Epidermal melanocyte (primary cell): ENCODE data around the gene WASL.
"Not testable (repeated sequence)": the region's sequence is repeated elsewhere in the genome, so short reads cannot be mapped to it uniquely, and the experiment has no call there.

Experiments
- DNase-seq: peaks from one replicate; pipeline ENCODE4 v3.0.0; 2011; ENCODE audit warnings: low spot score; ENCODE audit not compliant: insufficient read length

The WASL gene

GRCh38 chr7:123769371-123769770, 20.6 kb upstream of the WASL start:
- no peak for DNase-seq

- no peak for DNase-seq
Measured at GRCh38 chr7:123768493-123768892, 19.7 kb upstream of the WASL start.

DNA sequence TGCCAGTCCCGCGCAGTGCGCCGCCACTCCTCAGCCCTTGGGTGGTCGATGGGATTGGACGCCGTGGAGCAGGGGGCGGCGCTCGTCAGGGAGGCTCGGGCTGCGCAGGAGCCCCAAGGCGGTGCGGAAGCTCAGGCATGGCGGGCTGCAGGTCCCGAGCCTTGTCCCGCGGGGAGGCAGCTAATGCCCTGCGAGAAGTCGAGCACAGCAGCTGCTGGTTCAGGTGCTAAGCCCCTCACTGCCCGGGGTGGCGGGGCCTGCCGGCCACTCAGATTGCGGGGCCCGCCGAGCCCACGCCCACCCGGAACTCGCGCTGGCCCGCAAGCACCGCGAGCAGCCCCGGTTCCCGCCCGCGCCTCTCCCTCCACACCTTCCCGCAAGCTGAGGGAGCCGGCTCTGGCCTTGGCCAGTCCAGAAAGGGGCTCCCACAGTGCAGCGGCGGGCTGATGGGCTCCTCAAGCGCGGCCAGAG, 14.4 kb upstream of the WASL start:
- no peak for DNase-seq

GRCh38 chr7:123761729-123762128, 12.9 kb upstream of the WASL start:
- no peak for DNase-seq

GRCh38 chr7:123757095-123757494, 8.3 kb upstream of the WASL start:
- DNase-seq = no peak

DNA sequence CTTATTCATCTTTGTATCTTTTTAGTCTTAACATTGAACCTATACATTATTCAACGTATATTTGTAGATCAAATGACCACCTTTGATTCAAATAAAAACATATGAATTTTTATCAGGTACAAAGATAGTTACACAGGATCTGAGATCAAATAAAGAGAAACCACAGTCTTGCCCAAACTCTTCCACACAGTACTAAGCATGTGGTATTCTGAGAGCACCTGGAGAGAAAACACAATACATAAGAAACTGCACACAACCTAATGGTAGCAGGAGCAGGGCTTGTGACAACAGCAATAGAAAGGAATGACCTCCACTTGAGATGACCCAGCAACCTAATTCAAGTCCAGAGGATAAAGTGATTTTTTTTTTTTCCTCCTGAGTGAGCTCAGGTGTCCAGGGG, 6.5 kb upstream of the WASL start:
- DNase-seq = no peak

DNA sequence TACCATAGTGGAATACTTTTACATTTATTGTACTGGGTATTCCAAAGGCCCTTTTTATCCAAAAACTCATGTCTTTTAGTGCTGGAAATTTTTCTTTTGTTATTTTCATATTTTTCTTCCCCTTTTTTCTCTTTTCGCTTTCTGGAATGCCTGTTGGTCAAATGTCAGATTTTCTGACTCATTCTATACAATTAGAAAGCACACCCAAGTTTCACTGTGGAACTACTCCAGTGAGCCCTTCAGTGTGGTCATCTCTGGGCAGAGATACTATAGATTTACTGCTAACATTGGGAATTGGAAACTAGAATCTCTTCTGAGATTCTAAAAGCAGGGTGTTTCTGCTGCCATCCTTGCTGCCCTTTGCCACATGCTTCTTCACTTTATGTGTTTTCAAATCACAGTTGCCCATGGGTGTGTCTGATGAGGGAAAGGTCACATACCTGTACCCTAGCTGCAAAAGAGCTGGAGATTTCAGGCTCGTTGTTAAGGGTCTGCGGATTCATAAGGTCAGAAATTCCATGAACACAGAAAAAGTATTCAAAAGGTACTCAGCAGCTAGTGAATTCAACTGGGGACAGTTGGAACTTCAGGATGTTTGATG, 5.6 kb upstream of the WASL start:
- DNase-seq = no peak

DNA sequence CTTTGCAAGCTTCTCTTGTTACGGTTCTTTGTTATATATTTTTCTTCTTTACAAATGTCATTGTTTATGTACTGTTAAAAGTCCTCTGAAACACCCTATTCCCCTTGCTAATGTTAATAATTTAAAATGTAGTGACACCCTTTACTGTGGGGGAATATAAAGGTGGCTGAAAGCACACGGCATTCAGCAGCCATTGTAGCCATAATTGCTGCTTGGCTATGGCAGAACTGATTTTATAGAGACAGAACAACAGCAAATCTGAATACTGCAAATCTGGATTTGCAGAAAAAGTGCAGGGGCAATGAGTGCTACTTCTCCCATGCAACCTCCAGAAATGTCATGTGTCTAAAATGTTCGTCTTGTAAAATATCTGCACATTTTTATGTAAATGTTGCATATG, 3.7 kb upstream of the WASL start:
- DNase-seq = no peak

DNA sequence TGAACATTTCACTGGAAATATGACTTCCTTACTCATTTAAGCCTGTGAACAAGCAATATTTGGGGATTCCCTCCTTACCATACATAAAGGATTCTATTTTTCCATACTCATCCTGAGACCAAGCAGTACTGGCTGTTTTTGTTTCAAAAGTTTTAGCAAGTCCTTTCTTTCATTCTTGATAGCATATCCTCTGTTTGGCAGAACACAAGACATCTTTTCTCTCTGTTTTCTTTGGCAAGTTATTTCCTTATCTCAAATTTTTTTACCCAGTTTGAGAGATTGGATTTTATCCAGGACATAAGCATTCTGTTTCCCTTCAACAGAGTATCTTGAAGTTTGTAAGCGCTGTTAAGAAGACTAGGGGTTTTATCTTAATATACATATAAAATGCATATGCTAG, 3.0 kb upstream of the WASL start:
- DNase-seq = no peak

DNA sequence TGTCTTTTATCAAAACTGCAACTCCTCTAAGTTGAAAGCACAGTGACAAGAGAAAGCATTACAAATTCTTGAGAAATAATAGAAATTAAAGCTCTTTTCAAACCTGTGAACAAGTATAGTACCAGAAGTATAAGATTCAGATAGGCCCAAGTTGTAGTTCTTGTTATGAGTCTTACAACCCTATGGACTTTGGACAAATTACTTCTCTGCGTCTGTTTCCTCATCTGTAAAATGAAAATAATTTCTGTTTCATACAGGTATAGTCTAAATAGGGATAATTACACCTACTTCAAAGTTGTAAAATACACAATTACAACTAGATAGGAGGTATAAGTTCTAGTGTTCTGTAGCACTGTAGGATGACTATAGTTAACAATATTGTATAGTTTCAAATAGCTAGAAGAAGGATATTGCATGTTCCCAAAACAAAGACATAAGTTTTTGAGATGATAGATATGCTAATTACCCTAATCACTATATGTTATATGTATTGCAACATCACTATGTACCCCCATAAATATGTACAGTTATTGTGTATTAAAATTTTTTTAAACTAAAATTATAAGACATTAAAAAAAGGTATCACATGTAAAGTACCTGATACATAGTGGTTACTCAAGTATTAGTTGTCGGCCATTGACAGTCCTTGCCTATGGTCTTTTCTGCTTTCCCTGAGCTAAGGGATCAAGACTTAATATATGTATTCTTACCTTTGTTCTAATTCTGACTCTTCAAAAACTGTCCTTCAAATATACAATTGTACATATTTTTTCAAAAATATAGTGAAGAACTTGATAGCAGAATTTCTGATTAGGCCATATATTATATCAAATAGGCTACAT, 1.8 kb upstream of the WASL start:
- DNase-seq = no peak

DNA sequence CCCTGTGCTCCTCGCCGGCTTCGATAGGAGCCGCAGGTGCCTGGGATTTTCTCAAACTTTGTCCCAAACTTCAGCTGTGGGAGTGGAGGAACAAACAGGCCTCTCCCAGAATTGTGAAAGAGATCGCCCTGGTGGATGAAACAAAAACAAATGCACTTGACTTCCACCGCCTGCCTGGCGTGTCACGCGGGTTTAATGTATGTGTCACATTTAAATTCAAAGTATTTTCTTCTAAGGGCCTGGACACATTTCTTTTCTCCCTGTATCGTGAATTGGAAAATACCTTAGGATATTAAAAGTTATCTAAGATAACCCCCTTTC, 694 bp upstream of the WASL start:
- peak; percentile 55 for DNase-seq

- no peak for DNase-seq
Measured at GRCh38 chr7:123748171-123748733, 551 bp downstream of the WASL start.

GRCh38 chr7:123747620-123748141, 1.1 kb downstream of the WASL start:
- DNase-seq = peak; percentile 44

DNA sequence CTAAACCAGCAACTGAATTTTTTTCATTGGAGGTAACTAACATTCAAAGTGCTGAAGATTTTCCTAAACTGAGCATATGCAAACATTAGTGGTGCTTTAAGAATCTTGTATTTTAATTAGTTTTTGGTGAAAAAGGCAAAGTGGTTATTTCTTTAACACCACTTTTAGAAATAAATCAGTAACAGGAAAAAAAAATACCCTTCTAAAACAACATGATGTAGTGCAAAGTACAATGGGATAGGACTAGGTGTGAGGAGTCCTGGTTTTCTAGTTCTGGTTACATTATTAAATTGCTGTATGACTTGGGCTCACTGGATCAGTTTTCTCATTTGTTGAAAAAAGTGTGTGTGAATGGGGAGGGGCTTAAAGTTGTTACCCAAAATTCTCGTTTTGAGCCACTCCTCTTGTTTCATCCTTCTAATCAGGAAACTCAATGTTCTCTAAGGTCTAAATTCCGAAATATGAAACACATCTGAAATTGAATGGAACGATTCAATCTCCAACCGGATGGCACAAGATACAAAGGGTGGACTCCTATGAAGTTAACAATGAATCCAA, 1.8 kb downstream of the WASL start:
- DNase-seq = no peak

- no peak for DNase-seq
Measured at GRCh38 chr7:123746055-123746454, 2.7 kb downstream of the WASL start.

GRCh38 chr7:123745437-123745836, 3.4 kb downstream of the WASL start:
- DNase-seq = no peak

DNA sequence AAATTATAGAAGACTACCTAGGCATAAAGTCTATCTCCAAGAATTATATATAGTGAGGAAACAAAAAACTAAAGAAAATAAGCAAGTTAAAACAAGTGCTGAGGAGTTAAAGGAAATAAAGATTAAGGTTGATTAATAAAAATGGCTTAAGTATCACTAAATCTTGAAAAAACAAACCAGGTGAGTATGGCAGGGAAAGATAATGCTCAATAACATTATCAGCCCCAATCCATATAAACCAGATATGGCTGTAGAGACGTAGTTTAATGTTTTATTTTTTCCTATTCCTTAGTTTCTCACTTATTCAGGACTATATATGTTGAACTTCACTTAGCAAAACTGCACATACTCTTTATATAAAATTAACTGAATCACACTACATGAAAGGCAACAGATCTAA, 4.4 kb downstream of the WASL start:
- DNase-seq = no peak

- DNase-seq = no peak
Measured at GRCh38 chr7:123741940-123742339, 6.9 kb downstream of the WASL start.

GRCh38 chr7:123738808-123739207, 10.0 kb downstream of the WASL start:
- no peak for DNase-seq

- no peak for DNase-seq
Measured at GRCh38 chr7:123738356-123738755, 10.4 kb downstream of the WASL start.

DNA sequence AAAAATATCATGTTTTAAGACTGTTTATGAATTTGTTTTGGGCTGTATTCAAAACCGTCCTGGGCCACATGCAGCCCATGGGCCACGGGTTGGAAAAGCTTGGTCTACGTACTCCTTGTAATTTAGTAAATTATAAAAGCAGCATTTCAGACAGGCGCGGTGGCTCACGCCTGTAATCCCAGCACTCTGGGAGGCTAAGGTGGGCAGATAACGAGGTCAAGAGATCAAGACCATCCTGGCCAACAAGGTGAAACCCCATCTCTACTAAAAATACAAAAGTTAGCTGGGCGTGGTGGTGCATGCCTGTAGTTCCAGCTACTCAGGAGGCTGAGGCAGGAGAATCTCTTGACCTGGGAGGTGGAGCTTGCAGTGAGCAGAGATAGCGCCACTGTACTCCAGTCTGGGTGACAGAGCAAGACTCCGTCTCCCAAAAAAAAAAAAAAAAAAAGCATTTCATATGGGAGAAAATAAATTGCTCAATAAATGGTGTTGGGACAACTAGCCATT, 11.6 kb downstream of the WASL start:
- DNase-seq = not testable (repeated sequence)

GRCh38 chr7:123735539-123735938, 13.3 kb downstream of the WASL start:
- DNase-seq = no peak
